ENCODE measurements around the gene AIDA. TPM values are rescaled to one million over a fixed set of nuclear protein-coding genes. Genes with fewer than 3 reads are reported as not detected.

Gene AIDA
- total RNA-seq, 1 experiment from 2014 or later = 73.1 TPM

- H3K27ac ChIP-seq (ENCODE audit: low read length) = peak overlapping the region; percentile 99
- H3K27me3 ChIP-seq (ENCODE audit: control insufficient read depth, insufficient read depth, low read length) = no peaks in the 10 kb centered on the region
- POLR2A ChIA-PET = no interaction called here
- H3K4me3 ChIP-seq (ENCODE audit: low read depth in 2 of 2, low read length in 2 of 2) = peak overlapping the region; percentile 94 to 98
- in situ Hi-C loops (cut with HindIII; ENCODE audit: low pct_unique_long_range_greater_than_20kb, low sequenced_read_pairs) (no loop called here), intact Hi-C loops (cut with micrococcal nuclease; ENCODE audit: unreplicated experiment) (loop anchor here (2.0 kb wide), 1 partner anchor 51 kb away; no protein-coding TSS in a partner anchor)
- peaks cover 20% of the 10 kb centered on the region; the same call in 1 of the 2 replicates for H3K4me1 ChIP-seq (ENCODE audit: control insufficient read depth, insufficient read depth, low read length)
- no peak for TF ChIP-seq CTCF (IDR thresholded peaks at IDR 0.05)
- BruUV-seq (replicated peaks) = TSS peak; percentile 99
- CTCF ChIA-PET = interaction anchor here (0.7 kb wide), 1 partner anchor 9 kb away, joined by 4 read pairs; no protein-coding TSS in a partner anchor
- DNase-seq (ENCODE audit: low read depth, low spot score) = peak; percentile 42
- no peaks in the 10 kb centered on the region; the same call in 1 of the 2 replicates for H3K9me3 ChIP-seq (ENCODE audit: control insufficient read depth, insufficient read depth, low read depth, low read length)
- peak; percentile 44 for ATAC-seq
- peaks cover 16% of the 10 kb centered on the region for H3K36me3 ChIP-seq (ENCODE audit: control insufficient read depth, insufficient read depth, low read length)
These were observed 68.7 kb downstream of the AIDA start for GRCh38 chr1:222643606-222643937.

GRCh38 chr1:222642468-222642867 is 69.8 kb downstream of the AIDA start:
- no peaks in the 10 kb centered on the region for H3K27me3 ChIP-seq (ENCODE audit: control insufficient read depth, insufficient read depth, low read length)
- no TSS peak for BruUV-seq (replicated peaks)
- peaks cover 20% of the 10 kb centered on the region; the same call in 1 of the 2 replicates for H3K4me1 ChIP-seq (ENCODE audit: control insufficient read depth, insufficient read depth, low read length)
- H3K9me3 ChIP-seq (ENCODE audit: control insufficient read depth, insufficient read depth, low read depth, low read length) = no peaks in the 10 kb centered on the region; the same call in 1 of the 2 replicates
- intact Hi-C loops (cut with micrococcal nuclease; ENCODE audit: unreplicated experiment) (loop anchor here (2.0 kb wide), 1 partner anchor 50 kb away; no protein-coding TSS in a partner anchor), in situ Hi-C loops (cut with HindIII; ENCODE audit: low pct_unique_long_range_greater_than_20kb, low sequenced_read_pairs) (no loop called here)
- ChIA-PET POLR2A (no interaction called here), CTCF (no interaction called here)
- ATAC-seq (no peak), DNase-seq (ENCODE audit: low read depth, low spot score) (no peak)
- TF ChIP-seq POLR2AphosphoS5 (IDR thresholded peaks at IDR 0.05; ENCODE audit: low read depth, low read length) (no peak), REST (IDR thresholded peaks at IDR 0.05; ENCODE audit: insufficient read depth in 1 of 2, low read depth in 2 of 2, low read length in 1 of 2) (no peak), CTCF (IDR thresholded peaks at IDR 0.05) (no peak), TCF7L2 (IDR thresholded peaks at IDR 0.05; ENCODE audit: low read depth, low read length) (no peak), SIN3A (IDR thresholded peaks at IDR 0.05; ENCODE audit: borderline replicate concordance, insufficient read depth, low read depth, low read length) (no peak)
- H3K27ac ChIP-seq (ENCODE audit: low read length) = no peak overlapping the region
- H3K36me3 ChIP-seq (ENCODE audit: control insufficient read depth, insufficient read depth, low read length) = peaks cover 11% of the 10 kb centered on the region
- H3K4me3 ChIP-seq (ENCODE audit: low read depth in 2 of 2, low read length in 2 of 2) = no peak overlapping the region

Measured in Panc1 (cell line).